GM18507 (cell line): ENCODE results near the gene PLAAT4.

Experiments
- DNase-seq: peaks from one replicate; pipeline ENCODE4 v3.0.0; 2011; ENCODE audit warnings: low read depth; ENCODE audit not compliant: insufficient read length; ENCODE audit errors: extremely low spot score
- FAIRE-seq: peaks from 2 replicates; lab custom pipeline; 2011; peaks lifted over from hg19 to GRCh38; lab: Jason Lieb, UNC

Gene PLAAT4, protein sequence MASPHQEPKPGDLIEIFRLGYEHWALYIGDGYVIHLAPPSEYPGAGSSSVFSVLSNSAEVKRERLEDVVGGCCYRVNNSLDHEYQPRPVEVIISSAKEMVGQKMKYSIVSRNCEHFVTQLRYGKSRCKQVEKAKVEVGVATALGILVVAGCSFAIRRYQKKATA

DNA sequence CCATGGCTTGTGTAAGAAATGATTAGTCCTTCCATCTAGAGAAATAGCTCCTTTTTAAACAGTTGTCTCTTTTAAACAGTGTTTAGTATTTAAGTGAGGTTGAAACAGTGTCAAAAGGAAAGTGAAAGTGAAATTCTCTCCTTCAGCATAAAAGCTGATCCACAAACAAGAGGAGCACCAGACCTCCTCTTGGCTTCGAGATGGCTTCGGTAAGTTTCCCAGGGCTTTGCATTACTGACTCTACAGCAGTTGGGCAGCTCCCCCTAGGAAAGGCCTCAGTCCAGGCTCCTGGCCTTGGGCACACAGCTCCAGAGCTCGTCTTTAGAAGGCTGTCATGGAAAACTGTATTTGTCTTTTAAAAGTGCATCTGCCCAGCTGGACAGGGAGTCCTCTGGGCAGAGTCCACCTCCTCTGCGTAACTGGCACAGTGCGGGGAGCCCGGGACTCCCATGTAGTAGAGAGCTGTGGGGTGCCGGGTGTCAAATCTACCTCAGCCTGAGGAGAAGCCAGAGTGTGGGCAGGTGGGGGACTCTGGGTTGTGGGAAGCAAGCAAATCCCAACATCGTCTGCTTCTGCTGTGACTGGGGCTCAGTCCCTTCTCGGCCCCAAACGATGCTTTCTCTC, at the start of gene PLAAT4:
PLAAT4 (plus strand) TSS at position 140 of the 624 bp plus-strand sequence; CDS start at position 201, 61 bp downstream.
- peak; percentile 74 for FAIRE-seq
- DNase-seq, result peak; percentile 52

DNA sequence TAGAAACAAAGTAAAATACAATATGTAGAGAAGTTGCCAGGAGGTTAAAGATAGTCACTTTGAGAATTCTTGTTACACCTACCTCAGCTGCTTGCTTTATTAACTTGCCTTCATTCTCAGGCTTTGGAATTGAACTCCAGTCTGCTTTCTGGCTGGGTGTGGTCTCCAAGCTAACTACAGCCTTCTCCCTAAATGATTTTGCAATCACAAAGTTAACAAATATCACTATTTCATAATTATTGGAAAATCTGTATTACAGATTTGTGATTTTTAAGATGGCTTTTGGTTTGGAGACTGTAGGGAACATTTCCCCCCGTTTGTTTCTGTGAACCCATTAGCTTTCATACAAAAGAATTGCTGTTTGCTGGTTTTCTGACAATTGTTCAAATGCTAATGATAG, 47.8 kb upstream of the PLAAT4 start:
- FAIRE-seq (no peak), DNase-seq (no peak)

DNA sequence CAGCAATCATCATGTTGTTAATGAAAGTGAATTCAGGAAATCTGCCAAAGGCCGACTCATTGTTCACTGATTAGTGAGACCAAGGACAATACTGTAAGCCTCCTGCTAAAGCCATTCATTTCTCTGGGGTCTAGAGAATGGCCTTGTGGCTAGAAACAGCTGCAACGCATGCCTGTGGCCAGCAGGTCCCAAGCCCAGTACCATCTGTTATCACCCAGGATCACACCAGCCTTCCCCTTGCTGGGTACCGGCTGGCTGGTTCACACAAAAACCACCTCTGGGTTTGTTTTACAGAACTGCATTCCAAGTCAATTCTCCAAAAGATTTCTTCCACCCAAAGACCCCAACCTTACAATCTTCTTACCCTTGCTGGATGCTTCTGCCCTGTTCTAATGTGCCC, 46.7 kb upstream of the PLAAT4 start:
- FAIRE-seq (no peak), DNase-seq (no peak)

DNA sequence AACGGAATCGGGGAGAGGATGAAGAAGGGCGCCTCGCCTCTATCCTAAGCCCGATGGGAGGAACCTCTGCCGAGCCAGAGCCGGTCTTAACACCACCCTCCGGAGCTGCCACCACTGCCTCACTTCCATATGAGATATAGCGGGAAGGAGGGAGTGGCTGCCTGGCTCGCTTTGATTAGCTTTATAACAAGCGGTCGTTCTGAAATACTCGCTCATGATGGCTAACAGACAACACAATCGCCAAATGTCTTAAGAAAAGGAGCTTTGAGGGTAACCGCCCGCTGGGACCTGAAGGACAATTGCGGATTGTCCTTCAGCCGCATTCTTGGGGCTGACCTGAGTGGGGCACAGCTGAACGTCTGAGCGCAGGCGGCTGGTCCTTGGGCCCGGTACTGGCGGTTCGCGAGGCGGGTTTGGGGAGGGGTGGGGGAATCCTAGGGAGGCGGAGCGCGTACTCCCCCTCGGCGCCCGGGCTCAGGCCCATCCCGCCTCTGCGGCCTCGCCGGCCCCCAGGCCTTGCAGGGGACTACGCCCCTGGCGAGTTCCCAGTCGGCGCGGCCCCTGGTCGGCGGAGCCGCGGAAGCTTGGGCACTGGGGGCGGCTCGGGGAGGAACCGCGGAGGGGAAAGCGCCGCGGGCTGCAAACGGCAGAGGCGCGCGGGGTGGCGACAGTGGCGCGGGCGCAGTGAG, 45.9 kb upstream of the PLAAT4 start, which contains the start of gene PLAAT5:
PLAAT5 (minus strand) TSS at position 617 of the 689 bp plus-strand sequence; CDS start at position 484, 133 bp downstream.
- DNase-seq, result no peak
- no peak for FAIRE-seq

DNA sequence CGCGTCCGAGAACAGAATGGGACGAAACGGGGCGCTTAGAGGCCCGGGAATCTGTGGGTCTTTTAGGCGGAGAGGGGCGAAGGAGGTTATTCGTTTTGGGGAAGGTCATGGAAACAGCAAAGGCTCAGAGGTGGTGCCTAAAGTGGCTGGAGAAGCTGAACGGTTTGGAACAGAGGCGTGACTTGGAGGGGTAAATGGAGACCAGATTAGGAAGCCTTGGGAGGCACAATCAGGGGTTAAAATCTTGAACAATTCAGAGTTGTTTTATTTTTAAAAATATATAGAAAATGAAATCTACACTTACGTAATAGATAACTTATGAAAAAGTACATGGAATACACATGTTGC, 45.4 kb upstream of the PLAAT4 start:
- DNase-seq, result no peak
- no peak for FAIRE-seq

DNA sequence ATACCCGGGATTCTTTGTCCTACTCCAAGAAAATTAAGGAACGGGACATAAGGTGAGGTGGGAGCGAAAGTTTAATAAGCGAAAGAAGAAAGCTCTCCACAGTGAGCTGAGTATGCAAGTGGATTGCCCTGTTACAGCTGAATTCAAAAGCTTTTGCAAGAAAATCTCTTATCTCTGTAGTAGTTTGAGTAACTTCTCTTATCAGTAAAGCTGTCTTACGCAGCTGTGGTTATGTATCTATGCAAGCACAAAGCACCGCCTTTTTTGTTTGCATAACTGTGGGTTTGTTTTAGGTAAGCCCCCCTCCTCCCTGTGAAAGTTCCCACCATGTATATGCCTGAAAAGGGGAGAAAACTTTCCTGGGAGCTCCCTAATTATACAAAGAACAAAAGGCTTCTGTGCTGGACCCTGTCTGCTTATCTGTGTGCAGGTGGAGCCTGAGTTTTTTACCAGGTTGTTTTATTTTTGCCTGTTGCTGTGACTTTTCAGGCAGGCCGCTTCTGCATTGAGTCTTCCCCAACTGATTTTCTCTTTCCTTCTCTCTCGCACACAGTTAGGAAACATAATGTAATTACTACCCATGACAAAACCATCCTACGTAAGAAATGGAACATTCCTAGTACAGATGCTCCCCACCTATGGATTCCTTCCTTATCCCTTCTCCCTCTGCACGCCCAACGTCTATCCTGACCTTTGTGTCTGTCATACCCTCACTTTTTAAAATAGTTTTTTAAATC, 44.8 kb upstream of the PLAAT4 start:
- DNase-seq, result no peak
- FAIRE-seq, result no peak

DNA sequence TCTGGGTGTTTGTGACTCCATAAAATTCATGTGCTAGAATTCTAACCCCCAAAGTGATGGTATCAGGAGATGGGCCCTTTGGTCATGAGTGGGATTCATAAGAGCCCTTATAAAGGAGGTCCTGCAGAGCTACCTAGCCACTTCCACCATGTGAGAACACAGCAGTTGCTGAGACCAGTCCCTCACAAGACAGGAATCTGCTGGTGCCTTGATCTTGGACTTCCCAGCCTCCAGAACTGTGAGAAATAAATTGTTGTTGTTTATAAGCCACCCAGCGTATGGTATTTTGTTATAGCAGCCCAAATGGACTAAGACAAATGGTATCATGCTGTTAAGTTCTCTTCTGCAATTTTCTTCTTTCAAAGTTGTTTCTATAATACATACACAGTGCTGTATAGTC, 44.2 kb upstream of the PLAAT4 start:
- DNase-seq, result no peak
- FAIRE-seq, result no peak

DNA sequence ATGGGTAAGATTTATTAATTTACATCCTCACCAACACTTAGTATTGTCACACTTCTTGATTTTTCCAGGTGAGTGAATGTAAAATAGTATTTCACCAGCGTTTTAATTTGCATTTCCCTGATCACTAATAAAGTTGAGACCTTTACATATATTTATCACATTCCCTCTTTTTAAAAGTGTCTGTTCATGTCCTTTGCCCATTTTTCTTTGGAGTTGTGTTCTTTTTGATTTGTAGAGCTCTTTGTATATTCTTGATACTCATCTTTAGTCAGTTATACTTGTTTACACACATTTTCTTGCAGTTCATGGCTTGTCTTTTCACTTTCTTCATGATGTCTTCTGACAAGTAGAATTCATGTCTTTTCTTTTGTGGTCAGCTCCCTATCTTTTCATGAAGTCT, 43.5 kb upstream of the PLAAT4 start:
- DNase-seq (no peak), FAIRE-seq (no peak)

DNA sequence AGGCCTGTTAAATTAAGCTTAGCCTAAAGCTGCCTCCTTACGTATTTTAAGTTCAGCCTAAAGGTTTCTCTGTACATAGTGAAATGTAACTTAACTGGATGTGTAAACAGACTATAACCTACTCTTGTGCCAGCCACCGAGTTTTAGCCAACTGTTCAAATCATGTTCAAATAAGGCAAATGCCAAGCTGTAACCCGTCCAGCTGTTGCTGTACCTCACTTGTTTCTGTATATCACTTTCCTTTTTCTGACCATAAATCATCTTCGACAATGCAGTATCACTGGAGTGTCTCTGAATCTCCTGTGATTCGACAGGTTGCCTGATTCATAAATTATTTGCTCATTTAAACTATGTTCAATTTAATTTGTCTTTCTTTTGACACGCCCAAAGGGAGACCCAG, 41.6 kb upstream of the PLAAT4 start:
- DNase-seq (no peak), FAIRE-seq (no peak)

DNA sequence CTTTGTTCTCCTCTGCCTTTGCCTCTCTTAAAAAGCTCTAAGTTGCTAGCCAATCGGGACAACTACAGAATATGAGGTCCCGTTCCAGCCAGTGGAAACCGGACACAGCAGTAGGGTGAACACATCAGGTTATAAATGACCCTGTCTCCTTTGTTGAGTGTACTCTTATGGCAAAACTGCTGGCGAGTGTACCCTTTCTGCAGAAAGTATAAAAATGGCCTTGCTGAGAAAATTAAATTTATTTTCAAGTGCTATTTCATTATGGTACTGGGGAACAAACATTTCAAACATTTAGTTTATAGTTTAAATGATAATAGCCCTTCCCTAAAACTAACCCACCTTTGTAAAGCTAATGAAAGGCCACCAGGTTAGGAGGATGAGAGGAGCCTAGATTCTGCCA, 36.7 kb upstream of the PLAAT4 start:
- DNase-seq (no peak), FAIRE-seq (no peak)

DNA sequence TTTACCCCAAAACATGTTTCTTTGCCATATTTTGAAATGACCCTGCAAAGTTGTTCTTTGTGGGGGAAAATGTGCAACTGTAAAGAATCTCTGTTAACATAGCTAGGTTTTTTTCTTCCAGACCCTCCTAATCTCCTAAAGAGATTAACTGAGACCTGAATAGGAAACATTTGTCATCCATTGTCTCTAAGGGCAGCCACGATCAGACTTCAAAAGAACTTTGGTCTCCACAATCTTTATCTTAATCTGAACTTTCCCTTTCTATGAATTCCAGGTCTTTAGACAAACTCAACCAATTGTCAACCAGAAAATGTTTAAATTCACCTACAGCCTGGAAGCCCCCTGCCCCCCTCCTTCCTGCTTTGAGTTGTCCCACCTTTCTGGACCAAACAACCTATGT, 35.4 kb upstream of the PLAAT4 start:
- FAIRE-seq, result no peak
- DNase-seq, result no peak

DNA sequence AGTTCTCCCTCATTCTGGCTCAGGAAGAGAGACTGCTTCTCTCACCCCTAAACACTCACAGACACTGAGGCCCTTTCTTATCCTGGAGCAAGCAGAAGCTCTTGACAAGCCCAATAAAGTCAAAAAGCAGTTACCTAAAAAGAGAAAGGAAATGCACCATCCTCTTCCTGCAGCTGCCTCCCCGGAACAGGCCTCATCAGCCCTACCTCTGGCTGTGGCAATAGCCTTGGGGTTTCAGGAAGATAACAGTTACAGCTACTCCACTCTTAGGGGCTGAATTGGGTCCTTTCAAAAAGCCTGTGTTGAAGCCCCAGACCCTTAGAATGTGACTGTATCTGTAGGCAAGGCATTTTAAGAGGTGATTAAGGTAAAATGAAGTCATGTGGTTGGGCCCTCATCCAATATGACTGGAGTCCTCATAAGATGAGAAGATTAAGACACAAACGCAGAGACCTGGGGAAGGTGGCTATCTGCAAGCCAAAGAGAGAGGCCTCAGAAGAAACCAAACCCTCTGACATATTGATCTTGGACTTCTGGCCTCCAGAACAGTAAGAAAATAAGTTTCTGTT, 34.3 kb upstream of the PLAAT4 start:
- DNase-seq (no peak), FAIRE-seq (no peak)

DNA sequence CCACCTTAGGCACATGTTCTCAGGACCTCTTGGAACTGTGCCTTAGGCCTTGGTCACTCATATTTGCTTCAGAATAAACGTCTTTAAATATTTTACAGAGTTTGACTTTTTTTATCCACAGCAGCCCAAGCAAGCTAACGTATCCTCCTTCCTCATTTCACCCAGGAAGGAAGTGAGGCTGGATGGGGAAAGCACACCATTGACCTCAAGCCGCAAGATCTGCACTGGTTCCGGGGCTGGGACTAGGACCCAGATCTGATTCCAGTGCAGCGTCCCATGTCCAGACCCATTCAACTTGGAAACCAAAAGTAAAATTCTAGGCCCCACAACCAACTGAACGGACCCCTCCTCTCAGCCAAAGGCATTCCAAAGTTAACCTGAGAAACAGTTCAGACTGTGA, 33.1 kb upstream of the PLAAT4 start:
- no peak for DNase-seq
- no peak for FAIRE-seq

DNA sequence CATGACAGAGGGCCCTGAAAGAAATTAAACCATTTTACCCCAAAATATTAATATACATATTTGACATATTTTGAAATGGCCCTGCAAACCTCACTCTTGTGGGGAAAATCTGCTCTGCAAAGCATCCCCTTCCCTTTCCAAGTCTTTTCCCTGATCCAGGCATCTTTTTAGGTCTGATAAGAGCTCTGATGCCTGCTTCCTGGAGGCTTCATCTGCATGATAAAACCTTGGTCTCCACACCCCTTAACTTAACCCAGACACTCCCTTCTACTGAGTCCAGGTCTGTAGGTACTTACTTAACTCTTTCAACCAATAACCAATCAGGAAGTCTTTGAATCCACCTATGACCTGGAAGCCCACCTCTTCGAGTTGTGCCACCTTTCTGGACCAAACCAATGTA, 32.6 kb upstream of the PLAAT4 start:
- DNase-seq, result no peak
- FAIRE-seq, result no peak

DNA sequence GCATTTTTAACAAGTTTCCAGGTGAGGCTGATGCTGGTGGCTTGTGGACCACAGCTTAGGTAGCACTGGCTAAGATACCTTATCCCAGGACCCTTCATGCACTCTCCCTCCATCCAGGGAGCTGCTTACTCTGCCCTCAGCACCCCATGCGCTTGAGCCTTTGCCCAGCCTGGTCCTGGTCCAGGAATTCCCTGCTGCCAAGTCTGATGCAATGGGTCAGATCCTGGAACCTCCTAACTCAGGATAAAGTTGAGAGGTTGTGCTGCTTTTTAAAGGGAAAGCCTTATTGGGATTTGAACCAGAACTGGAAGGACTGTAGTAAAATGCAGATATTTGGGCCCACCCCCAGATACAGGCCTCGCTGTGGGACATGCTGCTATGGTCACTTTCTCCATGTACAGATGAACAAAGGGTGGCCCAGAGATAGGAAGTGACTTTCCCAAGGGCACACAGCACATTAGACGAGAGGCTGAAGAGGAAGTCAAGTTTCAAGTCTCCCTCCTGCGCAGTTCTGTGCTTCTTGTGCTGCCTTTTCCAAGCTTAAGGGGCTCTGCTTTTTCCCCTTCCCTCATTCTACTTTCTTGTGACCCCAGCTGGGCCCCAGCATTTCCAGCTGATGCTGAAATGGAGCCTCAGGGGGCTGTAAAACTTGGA, 31.5 kb upstream of the PLAAT4 start:
- DNase-seq (no peak), FAIRE-seq (no peak)

DNA sequence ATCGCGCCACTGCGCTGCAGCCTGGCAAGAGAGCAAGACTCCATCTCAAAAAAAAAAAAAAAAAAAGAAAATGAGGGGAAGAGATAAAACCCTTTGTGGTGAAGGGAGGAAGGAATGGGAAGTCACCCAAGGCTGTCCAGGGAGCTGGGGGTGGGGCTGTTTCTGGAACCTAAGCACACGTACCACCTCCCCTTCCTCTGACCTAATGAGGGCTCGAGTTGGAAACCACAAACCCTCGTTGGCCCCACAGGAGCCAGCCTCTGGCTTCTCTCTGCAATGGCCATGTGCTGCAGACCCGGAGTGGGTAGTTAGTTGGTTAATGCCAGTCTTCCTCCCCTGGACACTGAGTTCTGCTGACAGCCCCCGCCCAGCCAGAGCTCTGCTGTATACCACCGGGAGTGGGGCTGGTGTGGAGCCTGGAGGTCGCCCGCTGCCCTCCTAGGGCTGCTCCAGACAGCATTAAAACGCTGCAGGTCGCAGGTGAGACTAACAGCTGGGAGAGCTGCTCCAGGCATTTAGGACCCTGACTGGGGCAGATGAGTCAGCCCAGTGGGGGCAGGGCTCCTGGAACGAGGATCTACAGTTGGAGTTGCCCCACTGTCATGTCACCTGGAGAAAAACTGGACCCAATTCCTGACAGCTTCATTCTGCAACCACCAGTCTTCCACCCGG, 30.6 kb upstream of the PLAAT4 start, which contains the start of gene LGALS12:
LGALS12 (plus strand) TSS at position 228 of the 672 bp plus-strand sequence; CDS start at position 603, 375 bp downstream.
- no peak for DNase-seq
- FAIRE-seq, result no peak

DNA sequence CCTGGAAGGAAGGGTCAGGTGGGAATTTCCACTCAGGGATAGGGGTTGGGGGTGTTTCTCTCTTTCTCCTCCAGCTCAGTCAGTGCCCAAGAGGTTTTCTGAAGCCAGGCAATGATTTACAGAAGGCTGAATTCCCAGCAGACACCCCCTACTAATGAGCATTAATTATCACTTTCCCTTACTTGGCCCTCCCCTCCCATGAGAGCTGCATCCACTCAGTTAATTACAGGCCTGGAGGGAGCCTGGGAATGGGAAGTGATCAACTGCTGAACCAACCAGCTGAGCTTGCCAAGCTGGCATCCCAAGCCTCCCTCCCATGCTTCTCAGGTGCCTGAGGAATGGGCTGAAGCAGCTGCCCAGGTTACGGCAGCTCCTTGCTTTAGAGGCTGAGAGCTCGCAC, 29.7 kb upstream of the PLAAT4 start:
- FAIRE-seq (no peak), DNase-seq (no peak)

DNA sequence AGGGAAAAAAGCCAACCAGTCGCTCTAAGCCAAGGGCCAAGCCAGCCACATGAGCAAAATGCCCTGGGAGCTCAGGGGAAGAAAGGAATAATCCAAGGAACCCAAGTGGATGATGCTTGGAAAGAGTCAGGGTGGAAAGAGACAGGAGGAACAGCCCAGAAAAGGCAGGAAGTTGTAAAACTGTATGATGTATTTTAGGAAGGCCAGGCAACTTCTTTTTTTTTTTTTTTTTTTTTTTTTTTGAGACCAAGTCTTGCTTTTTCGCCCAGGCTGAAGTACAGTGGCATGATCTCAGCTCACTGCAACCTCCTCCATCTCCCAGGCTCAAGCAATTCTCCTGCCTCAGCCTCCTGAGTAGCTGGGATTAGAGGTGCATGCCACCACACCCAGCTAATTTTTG, 29.1 kb upstream of the PLAAT4 start:
- DNase-seq (no peak), FAIRE-seq (no peak)

DNA sequence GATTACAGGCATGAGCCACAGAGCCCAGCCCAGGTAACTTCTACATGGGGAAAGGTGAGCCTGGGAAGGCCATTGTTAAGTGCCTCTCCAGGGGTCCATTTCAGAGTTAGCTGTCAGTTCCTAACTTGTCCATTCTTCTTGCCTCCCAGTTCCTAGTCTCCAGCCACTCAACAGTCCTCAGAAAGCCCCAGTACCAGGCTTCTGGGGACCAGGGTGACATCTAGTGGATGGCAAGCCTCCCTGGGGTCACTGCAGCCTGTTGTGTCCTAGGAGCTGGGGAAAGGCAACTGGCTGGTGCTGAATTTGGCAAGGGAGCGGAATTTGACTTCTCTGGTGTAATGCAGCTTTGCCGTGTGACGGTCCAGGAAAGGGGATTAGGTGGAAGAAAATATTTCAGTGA, 28.6 kb upstream of the PLAAT4 start:
- no peak for DNase-seq
- no peak for FAIRE-seq
